Measurements from ENCODE around the gene NTN4.

DNA sequence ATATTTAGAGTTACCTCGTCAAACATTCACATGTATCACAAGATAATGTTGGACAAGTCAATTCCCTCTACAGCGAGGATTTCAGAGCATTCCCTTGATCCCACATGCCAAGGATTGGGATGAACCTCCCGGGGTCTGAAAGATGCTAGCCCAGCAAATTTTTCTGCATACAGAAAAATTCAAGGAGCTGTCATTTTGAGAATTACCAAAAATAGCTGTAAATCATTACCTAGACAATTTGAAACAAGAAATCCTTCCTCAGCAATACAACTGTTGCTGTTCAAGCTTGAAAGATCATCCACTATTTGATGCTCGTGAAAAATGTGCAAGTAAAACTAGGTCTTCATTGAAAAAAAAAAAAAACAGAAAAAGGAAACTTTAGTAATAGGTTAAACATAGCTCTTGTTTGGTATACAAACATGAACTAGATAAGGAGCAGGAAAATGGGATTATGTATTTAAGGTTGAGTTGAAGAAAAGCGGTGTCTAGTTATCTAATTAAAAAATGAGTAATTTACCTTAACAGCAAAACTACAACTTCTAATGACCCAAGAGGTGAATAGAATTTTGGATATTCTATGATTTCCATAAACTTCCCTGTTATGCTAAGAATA is 73.1 kb downstream of the NTN4 start:
- TF ChIP-seq EZH2 (IDR thresholded peaks at IDR 0.05; ENCODE audit: insufficient read depth, poor library complexity, severe bottlenecking) = no peak
- TF ChIP-seq EZH2phosphoT487 (IDR thresholded peaks at IDR 0.05; ENCODE audit: insufficient read depth, low read depth) = no peak
